GM08714 (cell line): ENCODE results near the gene KCTD7.
"Not testable (repeated sequence)": the region's sequence is repeated elsewhere in the genome, so short reads cannot be mapped to it uniquely, and the experiment has no call there.

Experiments used
- H3K4me3 ChIP-seq: fragments of 200-500 bp; sonication (Bioruptor generic); 2 replicates; pipeline ENCODE4 v1.5.1; 2014; ENCODE audit warnings: mild to moderate bottlenecking, low read length, inconsistent platforms
- ZNF274 ChIP-seq: IDR thresholded peaks from 2 replicates; pipeline ENCODE4 v1.6.1; 2012; ENCODE audit warnings: mild to moderate bottlenecking, low read depth, low read length

The KCTD7 gene

DNA sequence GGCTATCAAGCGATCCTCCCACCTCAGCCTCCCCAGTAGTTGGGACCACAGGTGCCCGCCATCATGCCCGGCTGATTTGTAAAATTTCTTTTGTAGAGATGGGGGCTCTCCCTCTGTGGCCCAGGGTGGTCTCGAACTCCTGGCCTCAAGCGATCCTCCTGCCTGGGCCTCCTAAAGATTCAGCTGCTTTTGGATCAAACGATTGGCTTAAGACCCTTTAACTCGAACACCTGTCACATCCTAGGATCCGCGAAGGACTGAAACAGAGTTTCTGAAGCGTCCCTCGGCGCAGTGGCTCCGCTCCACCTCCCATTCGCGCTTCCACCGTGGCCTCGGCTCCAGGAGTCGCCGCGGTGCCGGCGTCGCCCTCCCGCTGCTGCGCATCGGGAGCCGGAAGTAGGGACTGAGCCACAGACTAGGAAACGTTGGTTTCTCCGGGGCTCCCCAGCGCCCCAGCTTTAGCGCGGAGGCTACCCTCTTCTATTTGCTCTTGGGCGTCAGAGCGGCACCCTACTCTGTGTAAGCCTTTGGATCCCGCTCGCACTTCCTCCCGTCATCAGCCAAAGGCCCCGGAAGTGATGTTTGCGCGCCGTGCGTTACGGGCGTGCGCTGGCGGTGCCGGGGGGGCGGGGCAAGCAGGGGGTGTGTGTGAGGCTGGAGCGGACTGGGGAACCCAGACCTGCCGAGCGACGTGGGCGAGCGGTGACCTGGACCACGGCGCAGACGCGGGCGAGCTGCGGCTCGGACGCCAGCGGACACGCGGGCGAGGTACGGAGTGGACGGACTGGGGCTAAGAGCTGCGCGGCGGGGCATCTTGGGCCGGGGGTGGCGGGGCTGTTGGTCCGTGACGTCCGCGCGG is 53.0 kb downstream of the KCTD7 start:
- peak overlapping the region; percentile 77 for H3K4me3 ChIP-seq
- TF ChIP-seq ZNF274: no peak

DNA sequence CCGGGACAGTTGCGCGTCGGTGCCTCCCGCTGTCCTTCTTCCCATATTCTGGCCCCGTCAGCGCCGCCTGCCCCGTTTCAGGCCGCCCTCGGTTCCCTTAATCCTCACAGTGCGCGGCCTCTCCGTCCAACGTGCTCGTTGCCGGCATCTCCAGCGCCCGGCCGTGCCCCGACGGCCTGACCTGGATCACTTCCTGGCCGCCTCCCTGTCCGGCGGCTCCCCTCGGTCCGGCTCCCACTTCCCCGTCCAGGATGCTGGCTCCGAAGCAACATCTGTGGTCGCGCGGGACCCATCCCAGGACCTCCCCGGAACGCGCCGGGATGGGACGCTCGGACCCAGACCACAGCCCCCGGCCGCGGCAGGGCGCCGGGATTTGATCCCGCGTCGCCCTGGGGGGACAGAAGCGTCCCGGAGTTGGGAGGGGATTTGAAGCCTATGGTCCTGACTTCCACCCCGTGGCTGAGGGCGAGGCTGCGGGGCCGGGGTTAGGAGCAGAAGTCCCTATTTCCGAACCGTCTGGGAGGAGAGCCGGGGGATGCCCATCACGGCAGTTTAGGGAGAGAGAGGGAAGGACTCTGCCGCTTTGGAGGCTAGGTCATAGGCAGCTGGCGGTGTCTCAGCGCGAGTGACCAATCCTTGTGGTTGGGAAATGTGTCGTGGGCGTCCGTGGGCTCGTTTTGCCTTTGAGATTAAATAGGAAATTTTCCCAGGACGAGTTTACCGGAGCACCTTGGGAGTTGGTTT is 53.8 kb downstream of the KCTD7 start:
- TF ChIP-seq ZNF274: no peak
- peak overlapping the region; percentile 77 for H3K4me3 ChIP-seq

DNA sequence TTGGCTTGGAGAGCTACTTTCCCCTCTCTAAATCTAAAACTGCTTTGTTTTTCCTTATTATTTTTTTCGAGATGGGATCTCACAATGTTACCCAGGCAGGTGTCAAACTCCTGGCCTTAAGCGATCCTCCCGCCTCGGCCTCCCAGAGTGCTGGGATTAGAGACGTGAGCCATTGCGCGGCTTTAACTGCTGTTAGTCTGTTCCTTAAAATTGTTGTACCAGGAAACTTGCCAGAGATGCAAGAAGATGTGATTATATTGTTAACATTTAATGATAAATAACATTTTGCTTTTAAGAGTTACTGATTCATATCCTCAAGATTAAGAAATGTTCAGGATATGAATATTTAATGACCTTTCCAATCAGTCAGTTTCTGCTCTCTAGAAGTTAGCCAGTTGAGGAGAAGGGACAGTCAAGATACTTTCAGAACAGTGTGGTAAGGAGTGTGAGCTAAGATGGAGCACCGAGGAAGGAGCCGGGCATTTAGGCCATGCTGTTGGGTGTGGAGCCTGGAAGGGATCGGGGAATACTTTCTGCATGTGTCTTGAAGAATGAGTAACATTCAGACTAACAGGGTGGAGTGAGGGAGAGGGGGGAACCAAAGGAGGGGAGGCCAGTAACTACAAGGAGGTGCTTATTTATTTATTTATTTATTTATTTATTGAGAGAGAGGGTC is 54.6 kb downstream of the KCTD7 start:
- peak overlapping the region; percentile 77 for H3K4me3 ChIP-seq

DNA sequence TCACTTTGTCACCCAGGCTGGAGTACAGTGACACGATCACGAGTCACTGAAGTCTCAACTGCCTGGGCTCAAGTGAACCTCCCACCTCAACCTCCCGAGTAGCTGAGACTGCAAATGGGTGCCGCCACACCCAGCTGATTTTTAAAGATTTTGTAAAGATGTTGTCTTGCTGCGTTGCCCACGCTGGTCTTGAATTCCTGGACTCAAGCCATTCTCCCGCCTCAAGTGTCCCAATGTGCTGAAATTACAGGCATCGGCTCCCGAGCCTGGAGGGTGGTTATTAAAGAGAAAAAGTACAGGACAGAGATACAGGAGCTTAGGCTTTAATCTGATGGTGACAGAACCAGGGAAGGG is 55.1 kb downstream of the KCTD7 start:
- no peak overlapping the region for H3K4me3 ChIP-seq
- no peak for TF ChIP-seq ZNF274

DNA sequence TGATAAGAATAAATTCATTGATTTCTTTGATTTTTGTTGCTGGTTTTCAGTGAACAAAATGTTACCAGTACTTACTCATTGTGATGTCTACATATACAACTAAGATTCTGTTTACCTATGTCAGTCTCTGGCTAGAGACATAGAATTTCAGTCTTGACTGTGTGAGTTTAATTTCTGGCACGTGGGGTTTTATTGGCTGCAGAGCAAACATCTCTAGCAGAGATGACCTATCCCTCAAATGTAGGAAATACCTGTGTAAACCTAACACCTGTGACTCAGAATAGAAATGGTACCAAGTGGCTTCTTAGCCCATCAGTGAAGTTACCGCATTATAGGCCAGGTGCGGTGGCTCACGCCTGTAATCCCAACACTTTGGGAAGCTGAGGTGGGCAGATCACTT is 57.0 kb downstream of the KCTD7 start:
- H3K4me3 ChIP-seq: not testable (repeated sequence)

DNA sequence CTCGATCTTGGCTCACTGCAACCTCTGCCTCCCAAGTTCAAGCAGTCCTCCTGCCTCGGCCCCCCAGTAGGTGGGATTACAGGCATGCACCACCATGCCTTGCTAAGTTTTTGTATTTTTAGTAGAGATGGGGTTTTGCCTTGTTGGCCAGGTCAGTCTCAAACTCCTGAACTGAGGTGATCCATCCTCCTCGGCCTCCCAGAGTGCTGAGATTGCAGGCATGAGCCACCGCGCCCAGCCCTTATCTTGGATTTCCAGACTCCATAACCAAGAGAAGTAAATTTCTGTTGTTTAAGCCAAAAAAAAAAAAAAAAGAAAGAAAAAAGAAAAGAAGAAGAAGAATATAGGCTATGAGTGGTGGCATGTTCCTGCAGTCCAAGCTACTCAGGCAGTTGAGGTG is 58.5 kb downstream of the KCTD7 start:
- no peak for TF ChIP-seq ZNF274
- H3K4me3 ChIP-seq: no peak overlapping the region

DNA sequence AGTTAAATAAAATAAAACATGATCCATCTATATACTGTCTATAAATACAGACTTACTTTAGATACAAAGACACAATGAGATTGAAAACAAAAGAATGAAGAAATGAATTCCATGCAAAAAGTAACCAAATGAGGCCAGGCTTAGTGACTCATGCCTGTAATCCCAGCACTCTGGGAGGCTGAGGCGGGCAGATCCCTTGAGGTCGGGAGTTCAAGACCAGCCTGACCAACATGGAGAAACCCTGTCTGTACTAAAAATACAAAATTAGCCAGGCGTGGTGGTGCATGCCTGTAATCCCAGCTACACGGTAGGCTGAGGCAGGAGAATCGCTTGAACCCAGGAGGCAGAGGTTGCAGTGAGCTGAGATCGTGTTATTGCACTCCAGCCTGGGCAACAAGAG is 59.0 kb downstream of the KCTD7 start:
- H3K4me3 ChIP-seq: not testable (repeated sequence)

DNA sequence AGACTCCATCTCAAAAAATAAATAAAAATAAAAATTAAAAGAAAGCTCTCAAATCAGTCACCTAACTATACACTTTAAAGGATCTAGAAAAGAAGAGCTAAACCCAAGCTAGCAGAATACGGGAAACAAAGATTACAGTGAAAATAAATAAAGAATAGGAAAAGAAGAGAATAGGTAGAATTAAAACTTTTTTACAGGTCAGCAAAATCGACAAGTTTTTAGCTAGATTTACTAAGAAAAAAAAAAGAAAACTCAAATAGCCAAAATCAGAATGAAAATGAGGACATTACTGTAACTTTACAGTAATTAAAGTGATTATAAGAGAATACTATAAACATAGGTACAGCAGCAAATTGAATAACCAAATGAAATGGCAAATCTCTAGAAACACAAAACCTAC is 60.4 kb downstream of the KCTD7 start:
- TF ChIP-seq ZNF274: no peak
- H3K4me3 ChIP-seq: no peak overlapping the region

DNA sequence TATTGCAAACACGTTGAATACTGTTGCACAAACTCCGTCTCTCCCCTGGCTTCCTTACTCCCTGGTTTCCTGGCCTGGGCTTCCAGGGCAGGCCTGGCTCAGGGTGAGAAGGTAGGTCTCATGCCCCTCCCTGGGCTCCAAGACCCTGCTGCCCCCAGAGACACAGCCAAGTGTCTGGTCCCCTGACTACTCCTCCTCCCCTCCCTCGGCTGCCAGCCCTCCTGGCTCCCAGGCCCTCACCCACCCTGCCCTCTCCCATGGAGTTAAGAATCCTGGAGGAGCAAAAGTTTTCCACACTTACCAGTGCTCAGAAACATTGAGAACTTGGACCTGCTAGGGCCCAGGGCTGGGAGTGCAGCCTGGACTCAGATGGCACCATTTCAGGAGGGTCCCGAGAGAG is 64.7 kb downstream of the KCTD7 start:
- no peak overlapping the region for H3K4me3 ChIP-seq
- no peak for TF ChIP-seq ZNF274
